ENCODE measurements around the gene DHDH. TPM values are rescaled to one million over a fixed set of nuclear protein-coding genes. Genes with fewer than 3 reads are reported as not detected.
A peak's percentile ranks its signal among the peaks of the same experiment; 100 is the strongest.

The DHDH gene
- total and polyA plus RNA-seq, 2 of the 13 experiments (the other 11 are each of a cell fraction or from before 2014, with no cell fraction given): 0.13 to 0.91 TPM

DNA sequence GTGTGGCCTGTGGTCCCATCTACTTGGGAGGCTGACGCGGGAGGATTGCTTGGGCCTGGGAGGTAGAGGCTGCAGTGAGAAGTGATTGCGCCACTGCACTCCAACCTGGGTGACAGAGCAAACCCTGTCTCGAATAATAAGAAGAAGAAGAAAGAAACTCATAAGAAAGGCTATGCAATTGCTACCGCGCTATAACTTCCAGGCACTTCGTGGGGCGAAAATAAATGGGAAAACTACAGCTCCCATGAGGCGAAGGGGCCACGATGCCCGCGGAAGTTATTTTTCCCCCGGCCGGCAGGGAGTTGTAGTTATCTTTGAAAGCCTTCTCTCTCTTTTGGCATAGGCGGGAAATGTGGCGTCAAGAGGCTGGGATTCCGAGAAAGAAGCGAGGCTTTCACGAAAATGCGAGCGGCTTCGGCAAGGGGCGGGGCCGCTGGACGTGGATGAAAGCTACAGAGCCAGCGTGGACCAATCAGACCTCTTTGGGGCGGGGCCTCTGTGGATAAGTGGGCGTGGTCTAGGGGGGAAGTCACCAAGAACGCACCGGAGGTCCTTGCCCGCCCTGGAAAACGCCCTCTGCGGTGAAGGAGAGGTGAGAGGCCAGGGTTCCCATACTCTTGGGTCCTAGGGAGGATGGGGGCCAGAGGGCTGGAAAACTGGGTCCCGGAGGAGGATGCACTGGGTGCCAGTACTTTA is 33.6 kb upstream of the DHDH start, which contains the start of gene NUCB1 (continued):
- TF ChIP-seq REPIN1 (CRISPR knock-in tag; IDR thresholded peaks at IDR 0.05; ENCODE audit: borderline replicate concordance, low read depth): peak; percentile 72; the same call in 1 of the 2 replicates
- TF ChIP-seq HOXD1 (CRISPR knock-in tag; IDR thresholded peaks at IDR 0.05): peak; percentile 49; the same call in 1 of the 2 replicates
- no peak for TF ChIP-seq LCORL (IDR thresholded peaks at IDR 0.05)
- TF ChIP-seq LCORL (CRISPR knock-in tag; IDR thresholded peaks at IDR 0.05): peak; percentile 47; the same call in 1 of the 2 replicates
- peak; percentile 27 for TF ChIP-seq ZEB1 (IDR thresholded peaks at IDR 0.05; ENCODE audit: insufficient replicate concordance, low read depth)
- TF ChIP-seq TRIM24 (CRISPR knock-in tag; IDR thresholded peaks at IDR 0.05): no peak
- TF ChIP-seq ZNF770 (CRISPR knock-in tag; IDR thresholded peaks at IDR 0.05): peak; percentile 98
- no peak for TF ChIP-seq SALL2 (CRISPR knock-in tag; IDR thresholded peaks at IDR 0.05)
- peak; percentile 41; the same call in 1 of the 2 replicates for TF ChIP-seq PITX1 (CRISPR knock-in tag; IDR thresholded peaks at IDR 0.05)
- no peak; the same call in 1 of the 2 replicates for TF ChIP-seq POGZ (CRISPR knock-in tag; IDR thresholded peaks at IDR 0.05)
- TF ChIP-seq, protein P1, sequence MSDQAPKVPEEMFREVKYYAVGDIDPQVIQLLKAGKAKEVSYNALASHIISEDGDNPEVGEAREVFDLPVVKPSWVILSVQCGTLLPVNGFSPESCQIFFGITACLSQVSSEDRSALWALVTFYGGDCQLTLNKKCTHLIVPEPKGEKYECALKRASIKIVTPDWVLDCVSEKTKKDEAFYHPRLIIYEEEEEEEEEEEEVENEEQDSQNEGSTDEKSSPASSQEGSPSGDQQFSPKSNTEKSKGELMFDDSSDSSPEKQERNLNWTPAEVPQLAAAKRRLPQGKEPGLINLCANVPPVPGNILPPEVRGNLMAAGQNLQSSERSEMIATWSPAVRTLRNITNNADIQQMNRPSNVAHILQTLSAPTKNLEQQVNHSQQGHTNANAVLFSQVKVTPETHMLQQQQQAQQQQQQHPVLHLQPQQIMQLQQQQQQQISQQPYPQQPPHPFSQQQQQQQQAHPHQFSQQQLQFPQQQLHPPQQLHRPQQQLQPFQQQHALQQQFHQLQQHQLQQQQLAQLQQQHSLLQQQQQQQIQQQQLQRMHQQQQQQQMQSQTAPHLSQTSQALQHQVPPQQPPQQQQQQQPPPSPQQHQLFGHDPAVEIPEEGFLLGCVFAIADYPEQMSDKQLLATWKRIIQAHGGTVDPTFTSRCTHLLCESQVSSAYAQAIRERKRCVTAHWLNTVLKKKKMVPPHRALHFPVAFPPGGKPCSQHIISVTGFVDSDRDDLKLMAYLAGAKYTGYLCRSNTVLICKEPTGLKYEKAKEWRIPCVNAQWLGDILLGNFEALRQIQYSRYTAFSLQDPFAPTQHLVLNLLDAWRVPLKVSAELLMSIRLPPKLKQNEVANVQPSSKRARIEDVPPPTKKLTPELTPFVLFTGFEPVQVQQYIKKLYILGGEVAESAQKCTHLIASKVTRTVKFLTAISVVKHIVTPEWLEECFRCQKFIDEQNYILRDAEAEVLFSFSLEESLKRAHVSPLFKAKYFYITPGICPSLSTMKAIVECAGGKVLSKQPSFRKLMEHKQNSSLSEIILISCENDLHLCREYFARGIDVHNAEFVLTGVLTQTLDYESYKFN (CRISPR knock-in tag; conservative IDR thresholded peaks at IDR 0.05): peak; percentile 38; the same call in 1 of the 2 replicates
- peak; percentile 99 for TF ChIP-seq NR2C2 (CRISPR knock-in tag; IDR thresholded peaks at IDR 0.05; ENCODE audit: borderline replicate concordance)
- peak; percentile 64 for TF ChIP-seq ZFY (CRISPR knock-in tag; IDR thresholded peaks at IDR 0.05)
- peak; percentile 55 for TF ChIP-seq ZNF883 (CRISPR knock-in tag; IDR thresholded peaks at IDR 0.05; ENCODE audit: not compliant biosample characterization)
- TF ChIP-seq SMC3 (IDR thresholded peaks at IDR 0.05; ENCODE audit: low read length): no peak
- TF ChIP-seq FOXK1 (CRISPR knock-in tag; IDR thresholded peaks at IDR 0.05; ENCODE audit: borderline replicate concordance, low read depth): peak; percentile 10; the same call in 1 of the 2 replicates
- no peak for TF ChIP-seq HHEX (CRISPR knock-in tag; IDR thresholded peaks at IDR 0.05)
- TF ChIP-seq, protein P2, sequence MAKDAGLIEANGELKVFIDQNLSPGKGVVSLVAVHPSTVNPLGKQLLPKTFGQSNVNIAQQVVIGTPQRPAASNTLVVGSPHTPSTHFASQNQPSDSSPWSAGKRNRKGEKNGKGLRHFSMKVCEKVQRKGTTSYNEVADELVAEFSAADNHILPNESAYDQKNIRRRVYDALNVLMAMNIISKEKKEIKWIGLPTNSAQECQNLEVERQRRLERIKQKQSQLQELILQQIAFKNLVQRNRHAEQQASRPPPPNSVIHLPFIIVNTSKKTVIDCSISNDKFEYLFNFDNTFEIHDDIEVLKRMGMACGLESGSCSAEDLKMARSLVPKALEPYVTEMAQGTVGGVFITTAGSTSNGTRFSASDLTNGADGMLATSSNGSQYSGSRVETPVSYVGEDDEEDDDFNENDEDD (CRISPR knock-in tag; IDR thresholded peaks at IDR 0.05; ENCODE audit: borderline replicate concordance): peak; percentile 97
- TF ChIP-seq ATRX (CRISPR knock-in tag; IDR thresholded peaks at IDR 0.05; ENCODE audit: borderline replicate concordance): no peak
- TF ChIP-seq, protein P3, sequence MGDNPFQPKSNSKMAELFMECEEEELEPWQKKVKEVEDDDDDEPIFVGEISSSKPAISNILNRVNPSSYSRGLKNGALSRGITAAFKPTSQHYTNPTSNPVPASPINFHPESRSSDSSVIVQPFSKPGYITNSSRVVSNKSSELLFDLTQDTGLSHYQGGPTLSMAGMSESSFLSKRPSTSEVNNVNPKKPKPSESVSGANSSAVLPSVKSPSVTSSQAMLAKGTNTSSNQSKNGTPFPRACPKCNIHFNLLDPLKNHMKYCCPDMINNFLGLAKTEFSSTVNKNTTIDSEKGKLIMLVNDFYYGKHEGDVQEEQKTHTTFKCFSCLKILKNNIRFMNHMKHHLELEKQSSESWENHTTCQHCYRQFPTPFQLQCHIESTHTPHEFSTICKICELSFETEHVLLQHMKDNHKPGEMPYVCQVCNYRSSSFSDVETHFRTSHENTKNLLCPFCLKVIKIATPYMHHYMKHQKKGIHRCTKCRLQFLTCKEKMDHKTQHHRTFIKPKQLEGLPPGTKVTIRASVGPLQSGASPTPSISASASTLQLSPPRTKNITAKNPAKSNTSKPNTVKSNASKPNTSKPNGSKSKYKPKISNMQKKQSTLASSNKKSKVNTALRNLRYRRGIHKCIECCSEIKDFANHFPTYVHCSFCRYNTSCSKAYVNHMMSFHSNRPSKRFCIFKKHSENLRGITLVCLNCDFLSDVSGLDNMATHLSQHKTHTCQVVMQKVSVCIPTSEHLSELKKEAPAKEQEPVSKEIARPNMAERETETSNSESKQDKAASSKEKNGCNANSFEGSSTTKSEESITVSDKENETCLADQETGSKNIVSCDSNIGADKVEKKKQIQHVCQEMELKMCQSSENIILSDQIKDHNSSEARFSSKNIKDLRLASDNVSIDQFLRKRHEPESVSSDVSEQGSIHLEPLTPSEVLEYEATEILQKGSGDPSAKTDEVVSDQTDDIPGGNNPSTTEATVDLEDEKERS (CRISPR knock-in tag; IDR thresholded peaks at IDR 0.05): peak; percentile 45; the same call in 1 of the 2 replicates
